RWPE1 (cell line): ENCODE measurements around the gene UPF1.

Experiments used
- CTCF ChIA-PET: fragments of 350-600 bp; sonication (Branson Sonifier 250); formaldehyde crosslinking; extraction: SDS; loops from one replicate; lab custom pipeline; 2021; lab: Yijun Ruan, JAX
- POLR2A ChIA-PET: fragments of 400-600 bp; formaldehyde crosslinking; extraction: SDS; loops from one replicate; lab custom pipeline; 2020; ENCODE audit warnings: antibody characterized with exemption; ENCODE audit not compliant: low non-redundant PET; lab: Yijun Ruan, JAX
- DNase-seq: peaks from one replicate; pipeline ENCODE4 v3.0.0; 2012; ENCODE audit warnings: low spot score
- H3K27ac ChIP-seq: fragments of 450-650 bp; 2 replicates; pipeline ENCODE4 v1.5.1; 2017
- TF ChIP-seq, protein P1 (sequence below): fragments of 450-650 bp; conservative IDR thresholded peaks from 2 replicates; pipeline ENCODE4 v1.5.1; 2017; ENCODE audit warnings: low read depth, mild to moderate bottlenecking

The UPF1 gene

DNA sequence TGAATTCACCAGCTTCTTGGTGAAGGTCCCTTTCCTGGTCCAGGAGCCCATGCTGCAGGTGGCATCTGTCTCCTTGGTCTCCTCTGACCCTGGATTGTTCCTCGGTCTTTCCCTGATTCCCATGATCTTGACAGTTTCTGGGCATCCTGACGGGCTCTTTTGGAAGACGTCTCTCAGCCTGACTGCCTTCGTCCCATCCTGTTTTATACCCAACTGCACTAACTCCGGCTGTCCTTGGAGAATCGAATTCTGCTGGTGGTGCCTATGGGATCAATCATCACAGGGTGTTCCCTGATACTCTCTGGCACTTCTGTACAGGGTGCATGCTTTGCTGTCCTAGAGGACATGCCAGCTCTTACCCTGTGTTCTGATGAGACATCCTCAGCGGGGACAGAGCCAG, 45.1 kb downstream of the UPF1 start:
- ChIA-PET POLR2A (interaction anchor here (0.5 to 0.7 kb wide), 2 partner anchors 287 to 462 kb away, joined by 4 to 5 read pairs; no protein-coding TSS in a partner anchor), CTCF (interaction anchor here (0.5 kb wide), 1 partner anchor 900 kb away, joined by 3 read pairs; no protein-coding TSS in a partner anchor)
- TF ChIP-seq, protein P1, sequence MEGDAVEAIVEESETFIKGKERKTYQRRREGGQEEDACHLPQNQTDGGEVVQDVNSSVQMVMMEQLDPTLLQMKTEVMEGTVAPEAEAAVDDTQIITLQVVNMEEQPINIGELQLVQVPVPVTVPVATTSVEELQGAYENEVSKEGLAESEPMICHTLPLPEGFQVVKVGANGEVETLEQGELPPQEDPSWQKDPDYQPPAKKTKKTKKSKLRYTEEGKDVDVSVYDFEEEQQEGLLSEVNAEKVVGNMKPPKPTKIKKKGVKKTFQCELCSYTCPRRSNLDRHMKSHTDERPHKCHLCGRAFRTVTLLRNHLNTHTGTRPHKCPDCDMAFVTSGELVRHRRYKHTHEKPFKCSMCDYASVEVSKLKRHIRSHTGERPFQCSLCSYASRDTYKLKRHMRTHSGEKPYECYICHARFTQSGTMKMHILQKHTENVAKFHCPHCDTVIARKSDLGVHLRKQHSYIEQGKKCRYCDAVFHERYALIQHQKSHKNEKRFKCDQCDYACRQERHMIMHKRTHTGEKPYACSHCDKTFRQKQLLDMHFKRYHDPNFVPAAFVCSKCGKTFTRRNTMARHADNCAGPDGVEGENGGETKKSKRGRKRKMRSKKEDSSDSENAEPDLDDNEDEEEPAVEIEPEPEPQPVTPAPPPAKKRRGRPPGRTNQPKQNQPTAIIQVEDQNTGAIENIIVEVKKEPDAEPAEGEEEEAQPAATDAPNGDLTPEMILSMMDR, result no peak
- no peak for DNase-seq
- peak overlapping the region; percentile 2; the same call in 1 of the 2 replicates for H3K27ac ChIP-seq

DNA sequence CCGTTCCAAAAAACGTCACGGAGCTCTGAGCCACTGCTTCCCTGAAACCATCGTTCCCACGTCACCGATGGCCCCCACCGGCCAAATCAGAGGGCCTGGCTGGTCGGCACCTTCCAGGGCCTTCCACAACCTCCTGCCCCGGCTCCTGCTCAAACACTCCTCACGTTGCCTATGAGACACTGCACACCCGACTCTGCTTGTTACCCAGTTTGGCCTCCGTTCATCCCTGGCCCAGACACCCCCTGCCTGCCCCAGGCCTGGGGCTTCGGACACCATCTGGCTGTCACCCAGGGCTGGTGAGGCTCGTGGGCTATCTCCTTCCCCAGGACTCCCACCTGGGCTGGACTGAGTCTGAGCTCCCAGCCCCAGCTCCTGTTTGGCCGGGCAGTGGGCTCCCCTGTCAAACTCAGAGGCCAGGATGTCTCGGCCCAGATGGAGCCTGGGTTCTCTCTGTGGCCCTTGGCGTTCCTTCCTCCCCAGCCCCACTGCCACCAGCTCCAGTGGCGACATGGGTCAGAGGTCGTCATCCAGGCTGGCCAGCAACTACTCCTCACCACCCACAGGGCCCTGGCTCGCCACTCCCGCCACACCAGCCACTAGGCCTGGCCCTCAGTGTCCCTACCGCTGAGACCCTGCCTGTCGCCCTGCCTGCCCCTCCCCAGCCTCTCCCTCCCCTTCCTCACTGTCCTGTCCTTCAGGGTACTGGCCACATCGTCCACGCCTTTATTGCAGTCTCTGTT, 46.5 kb downstream of the UPF1 start:
- TF ChIP-seq, protein P1, result no peak
- H3K27ac ChIP-seq, result peak overlapping the region; percentile 2; the same call in 1 of the 2 replicates
- DNase-seq, result no peak
- POLR2A ChIA-PET, result no interaction called here
- CTCF ChIA-PET, result interaction anchor here (0.6 kb wide), 2 partner anchors 12 to 17 kb away, joined by 3 read pairs; no protein-coding TSS in a partner anchor

DNA sequence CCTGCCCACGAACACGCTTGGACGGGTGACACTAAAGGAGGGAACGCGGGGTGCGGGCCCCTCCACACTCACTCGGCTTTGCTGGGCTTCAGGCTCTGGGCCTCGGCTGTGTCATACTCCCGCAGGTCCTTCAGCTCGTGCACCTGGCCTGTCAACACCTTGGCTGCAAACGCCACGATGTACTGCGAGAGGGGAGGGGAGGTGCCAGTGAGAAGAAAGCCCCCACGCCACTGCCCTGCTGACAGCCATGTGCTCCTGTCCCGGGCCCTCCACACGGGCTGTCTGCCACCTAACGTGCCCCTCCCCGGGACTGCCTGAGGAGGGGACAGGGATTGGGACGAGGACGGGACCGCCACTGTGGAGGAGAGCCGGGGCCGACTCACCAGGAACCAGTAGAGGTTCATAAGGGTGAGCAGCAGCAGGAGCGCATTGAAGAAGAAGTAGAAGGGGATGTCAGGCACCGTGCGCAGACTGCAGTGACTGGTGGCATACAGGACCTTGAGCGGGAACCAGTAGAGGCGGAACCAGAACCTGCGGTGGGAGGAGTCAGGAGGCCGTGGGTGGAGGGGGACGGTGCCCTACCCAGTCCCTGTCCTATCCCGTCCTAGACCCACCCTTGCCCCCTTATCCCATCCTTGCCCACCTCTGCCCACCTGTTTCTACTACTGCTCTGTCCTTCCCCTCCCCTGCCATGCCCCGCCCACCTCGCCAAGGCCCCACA, 47.3 kb downstream of the UPF1 start:
- ChIA-PET POLR2A (no interaction called here), CTCF (interaction anchor here (0.6 kb wide), 1 partner anchor 17 kb away, joined by 3 read pairs; no protein-coding TSS in a partner anchor)

DNA sequence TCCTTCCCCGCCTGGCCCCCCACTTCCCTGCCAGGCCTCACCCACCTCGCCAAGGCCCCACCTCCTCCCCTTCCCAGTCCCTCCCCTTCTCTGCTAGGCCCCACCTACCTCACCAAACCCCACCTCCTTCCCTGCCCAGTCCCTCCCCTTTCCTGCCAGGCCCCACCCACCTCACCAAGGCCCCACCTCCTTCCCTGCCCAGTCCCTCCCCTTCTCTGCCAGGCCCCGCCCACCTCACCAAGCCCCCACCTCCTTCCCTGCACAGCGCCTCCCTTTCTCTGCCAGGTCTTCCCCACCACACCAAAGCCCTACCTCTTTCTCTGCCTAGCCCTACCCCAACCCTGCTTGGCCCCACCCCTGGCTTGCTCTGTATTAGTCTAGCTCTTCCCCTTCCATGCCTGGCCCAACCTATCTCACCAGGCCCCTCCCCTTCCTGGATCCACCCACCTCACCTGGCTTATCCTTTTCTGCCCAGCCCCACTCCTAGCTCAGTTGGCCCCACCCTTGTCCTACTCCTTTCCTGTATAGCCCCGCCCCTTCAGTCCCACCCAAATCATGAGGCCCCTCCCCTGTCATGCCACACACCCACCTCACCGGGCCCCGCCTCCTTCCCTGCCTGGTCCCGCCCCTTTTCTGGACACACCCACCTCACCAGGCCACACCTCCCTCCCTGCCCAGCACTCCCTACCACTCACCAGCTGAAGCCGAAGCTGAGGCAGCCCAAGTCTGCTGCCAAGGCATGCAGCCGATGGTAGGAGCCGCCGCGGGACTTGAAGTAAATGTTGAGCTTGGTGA, 48.0 kb downstream of the UPF1 start:
- peak; percentile 59 for DNase-seq
- TF ChIP-seq, protein P1, result no peak
- CTCF ChIA-PET, result interaction anchor here (0.5 to 1.5 kb wide), 2 partner anchors 14 to 339 kb away, joined by 3 to 5 read pairs; no protein-coding TSS in a partner anchor
- POLR2A ChIA-PET, result no interaction called here
- peak overlapping the region; percentile 17 for H3K27ac ChIP-seq

More for the DNA sequence above, 47.3 kb downstream of the UPF1 start:
- H3K27ac ChIP-seq, result peak overlapping the region; percentile 5; the same call in 1 of the 2 replicates
- DNase-seq, result no peak
- TF ChIP-seq, protein P1, result no peak

DNA sequence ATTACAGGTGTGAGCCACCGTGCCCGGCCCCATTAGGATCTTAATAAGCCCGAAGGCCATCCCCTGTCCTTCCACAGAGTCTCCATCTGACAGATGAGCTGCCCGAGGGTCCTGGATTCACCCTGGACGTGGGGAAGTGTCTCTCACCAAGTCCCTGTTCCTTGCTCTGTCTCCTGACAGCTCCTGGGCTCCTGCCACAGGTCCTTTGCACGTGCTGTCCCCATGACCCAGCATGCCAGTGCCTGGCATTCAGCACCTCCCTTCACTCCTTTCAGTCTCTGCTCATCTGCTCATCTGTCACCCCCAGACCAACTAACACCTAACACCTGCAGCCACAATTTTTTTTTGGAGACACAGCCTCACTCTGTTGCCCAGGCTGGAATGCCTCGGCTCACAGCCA, 49.7 kb downstream of the UPF1 start:
- ChIA-PET POLR2A (no interaction called here), CTCF (interaction anchor here (1.5 kb wide), 1 partner anchor 15 kb away, joined by 5 read pairs; no protein-coding TSS in a partner anchor)
- no peak for DNase-seq
- TF ChIP-seq, protein P1, result no peak
- no peak overlapping the region for H3K27ac ChIP-seq
